Mesenchymal stem cell (in vitro differentiated cells and primary cell): ENCODE data around the gene IGSF21.

ENCODE experiments used
- DNase-seq: peaks from one replicate; pipeline ENCODE4 v3.0.0-alpha.2; 2013
- H2AFZ ChIP-seq: one replicate; pipeline ENCODE4 v1.6.1; 2013; ENCODE audit warnings: low read depth, mild to moderate bottlenecking, control low read depth, inconsistent platforms, low read length, moderate library complexity
- H2AK5ac ChIP-seq: 2 replicates; pipeline ENCODE4 v1.6.1; 2013; ENCODE audit warnings: low read length, moderate library complexity, mild to moderate bottlenecking, inconsistent platforms; ENCODE audit not compliant: severe bottlenecking
- H2BK120ac ChIP-seq: one replicate; pipeline ENCODE4 v1.6.1; 2013; ENCODE audit warnings: low read depth, mild to moderate bottlenecking, inconsistent platforms, low read length, moderate library complexity
- H2BK12ac ChIP-seq, 2 experiments: one replicate each; pipeline ENCODE4 v1.6.1; 2013; ENCODE audit warnings: inconsistent platforms in 2 of 2, low read length in 2 of 2, mild to moderate bottlenecking in 2 of 2, moderate library complexity in 2 of 2, control low read depth in 1 of 2
- H2BK15ac ChIP-seq: one replicate; pipeline ENCODE4 v1.6.1; 2013; ENCODE audit warnings: mild to moderate bottlenecking, low read depth, inconsistent platforms; ENCODE audit not compliant: poor library complexity, severe bottlenecking
- H2BK5ac ChIP-seq: 2 replicates; pipeline ENCODE4 v1.6.1; 2013; ENCODE audit warnings: low read depth, mild to moderate bottlenecking, low read length, control low read depth, inconsistent platforms; ENCODE audit not compliant: poor library complexity, severe bottlenecking
- H3K14ac ChIP-seq, 2 experiments: one replicate each; pipeline ENCODE4 v1.6.1; 2013; ENCODE audit warnings: inconsistent platforms in 2 of 2, low read length in 2 of 2, control low read depth in 1 of 2, mild to moderate bottlenecking in 1 of 2, moderate library complexity in 1 of 2
- H3K18ac ChIP-seq, 2 experiments: one replicate each; pipeline ENCODE4 v1.6.1; 2013; ENCODE audit warnings: inconsistent platforms in 2 of 2, low read length in 2 of 2, control low read depth in 1 of 2, low read depth in 1 of 2, mild to moderate bottlenecking in 1 of 2
- H3K23ac ChIP-seq, 2 experiments: one replicate each; pipeline ENCODE4 v1.6.1; 2013; ENCODE audit warnings: inconsistent platforms in 2 of 2, low read length in 2 of 2, mild to moderate bottlenecking in 2 of 2, moderate library complexity in 2 of 2, control low read depth in 1 of 2
- H3K27ac ChIP-seq: 2 replicates; pipeline ENCODE4 v1.5.1; 2013; ENCODE audit warnings: mild to moderate bottlenecking, moderate library complexity, low read length, control low read depth, inconsistent platforms; ENCODE audit not compliant: poor library complexity, severe bottlenecking
- H3K27me3 ChIP-seq, 2 experiments: 2 replicates each; pipeline versions ENCODE4 v1.6.1 to v1.7.0; 2013; ENCODE audit warnings: low read length in 2 of 2, mild to moderate bottlenecking in 2 of 2, moderate library complexity in 2 of 2, control low read depth in 1 of 2, inconsistent platforms in 1 of 2; ENCODE audit not compliant: control insufficient read depth in 1 of 2, insufficient read depth in 1 of 2
- H3K36me3 ChIP-seq, 2 experiments: 2 replicates each; pipeline versions ENCODE4 v1.6.1 to v1.7.0; 2013; ENCODE audit warnings: low read length in 2 of 2, control low read depth in 1 of 2, inconsistent platforms in 1 of 2, low read depth in 1 of 2, mild to moderate bottlenecking in 1 of 2; ENCODE audit not compliant: insufficient read depth in 2 of 2, control insufficient read depth in 1 of 2
- H3K4ac ChIP-seq, 2 experiments: one replicate each; pipeline ENCODE4 v1.6.1; 2013; ENCODE audit warnings: inconsistent platforms in 2 of 2, low read length in 2 of 2, mild to moderate bottlenecking in 2 of 2, moderate library complexity in 2 of 2, control low read depth in 1 of 2, low read depth in 1 of 2
- H3K4me1 ChIP-seq: 2 replicates; pipeline ENCODE4 v1.6.1; 2013; ENCODE audit warnings: low read depth, low read length, control low read depth; ENCODE audit not compliant: control insufficient read depth, insufficient read depth
- H3K4me2 ChIP-seq: 2 replicates; pipeline ENCODE4 v1.6.1; 2013; ENCODE audit warnings: low read length, mild to moderate bottlenecking, inconsistent platforms; ENCODE audit not compliant: poor library complexity, severe bottlenecking
- H3K4me3 ChIP-seq, 2 experiments: 2 replicates each; pipeline versions ENCODE4 v1.5.1 to v1.7.0; 2013; ENCODE audit warnings: low read length in 2 of 2, mild to moderate bottlenecking in 2 of 2, control low read depth in 1 of 2, low read depth in 1 of 2; ENCODE audit not compliant: insufficient read depth in 1 of 2
- H3K79me1 ChIP-seq: replicated peaks from 2 replicates; pipeline ENCODE4 v1.6.1; 2013; ENCODE audit warnings: mild to moderate bottlenecking, control low read depth, low read length, inconsistent platforms; ENCODE audit not compliant: poor library complexity, severe bottlenecking
- H3K9ac ChIP-seq: 2 replicates; pipeline ENCODE4 v1.7.0; 2013; ENCODE audit warnings: mild to moderate bottlenecking, low read length, moderate library complexity
- H3K9me3 ChIP-seq: 2 replicates; pipeline ENCODE4 v1.7.0; 2013; ENCODE audit warnings: mild to moderate bottlenecking, low read length; ENCODE audit not compliant: control insufficient read depth
- H4K8ac ChIP-seq: one replicate; pipeline ENCODE4 v1.6.1; 2013; ENCODE audit warnings: inconsistent platforms, mild to moderate bottlenecking, low read length, moderate library complexity
- H4K91ac ChIP-seq: one replicate; pipeline ENCODE4 v1.6.1; 2013; ENCODE audit warnings: mild to moderate bottlenecking, low read length, inconsistent platforms
- WGBS: methylation state at CpG from one replicate; pipeline ENCODE4 v1.1.7; 2013; ENCODE audit warnings: mixed read lengths; 5-methylcytosine and 5-hydroxymethylcytosine counted together

IGSF21 gene

DNA sequence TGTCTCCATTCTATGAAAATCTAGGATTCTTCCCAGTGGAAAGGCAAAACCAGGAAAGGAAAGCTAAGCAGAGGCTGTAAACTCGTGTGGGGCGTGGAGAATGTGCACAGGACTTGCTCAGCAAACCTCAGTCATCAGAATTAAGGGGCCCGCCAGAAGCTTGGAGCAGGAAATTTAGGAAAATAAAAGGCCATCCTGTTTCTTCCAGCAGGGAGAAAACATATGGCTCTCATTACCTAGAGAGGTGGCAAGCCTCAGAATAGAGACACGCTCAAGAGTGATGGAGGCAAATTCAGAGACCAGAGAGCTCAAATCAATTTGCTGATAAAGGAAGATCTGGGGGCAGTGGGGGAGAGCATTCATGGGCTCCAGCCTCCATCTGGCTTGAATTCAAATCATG, 221.2 kb downstream of the IGSF21 start:
- no peak overlapping the region for H2AFZ ChIP-seq
- H4K91ac ChIP-seq = no peak overlapping the region
- H2AK5ac ChIP-seq = no peak overlapping the region
- no peak overlapping the region for H3K4me2 ChIP-seq
- no peak overlapping the region for H3K27ac ChIP-seq
- no peak for DNase-seq
- no peak overlapping the region for H4K8ac ChIP-seq
- H3K4ac ChIP-seq = no peak overlapping the region
- H2BK5ac ChIP-seq = no peak overlapping the region
- no peaks in the 10 kb centered on the region for H3K4me1 ChIP-seq
- H3K18ac ChIP-seq = no peak overlapping the region
- H3K23ac ChIP-seq = no peak overlapping the region
- no peak overlapping the region for H2BK120ac ChIP-seq
- 30% methylated on average over 4 of the region's 4 CpGs for WGBS
- no peaks in the 10 kb centered on the region for H3K79me1 ChIP-seq
- peaks cover 0 to 31% of the 10 kb centered on the region in 2 experiments for H3K27me3 ChIP-seq
- H3K9me3 ChIP-seq = no peaks in the 10 kb centered on the region
- H3K14ac ChIP-seq = no peak overlapping the region
- no peak overlapping the region for H3K9ac ChIP-seq
- no peaks in the 10 kb centered on the region for H3K36me3 ChIP-seq
- no peak overlapping the region for H2BK15ac ChIP-seq
- H3K4me3 ChIP-seq = no peak overlapping the region
- H2BK12ac ChIP-seq = no peak overlapping the region

GRCh38 chr1:18329469-18330253, 222.1 kb downstream of the IGSF21 start:
- Histone ChIP-seq H3K14ac (no peak overlapping the region), H3K36me3 (no peaks in the 10 kb centered on the region), H3K4me1 (no peaks in the 10 kb centered on the region)

DNA sequence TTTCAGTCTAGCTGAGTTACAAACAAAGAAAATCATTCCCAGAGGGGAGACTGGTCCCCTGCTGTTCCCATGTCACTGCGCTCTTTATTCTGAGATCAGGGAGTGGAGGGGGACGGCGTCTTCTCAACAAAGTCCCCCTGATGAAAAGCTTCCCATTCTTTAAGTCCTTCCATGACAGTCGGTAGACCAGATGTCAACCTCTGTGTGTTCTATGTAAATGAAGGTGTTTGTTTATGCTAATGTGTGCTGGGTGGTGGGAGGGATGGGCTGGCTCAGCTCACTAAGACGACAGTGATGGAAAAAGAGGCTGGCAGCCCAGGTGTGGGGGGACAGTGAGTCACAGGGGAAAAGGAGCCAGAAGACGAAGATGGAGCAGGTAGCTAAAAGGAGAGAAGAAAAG, 225.0 kb downstream of the IGSF21 start:
- no peak overlapping the region for H2AK5ac ChIP-seq
- 38% methylated on average over 6 of the region's 6 CpGs for WGBS
- no peak overlapping the region for H3K27ac ChIP-seq
- no peak overlapping the region for H4K91ac ChIP-seq
- no peak overlapping the region for H3K18ac ChIP-seq
- no peak overlapping the region for H2BK15ac ChIP-seq
- H3K36me3 ChIP-seq = no peaks in the 10 kb centered on the region
- no peak overlapping the region for H3K4ac ChIP-seq
- H2BK5ac ChIP-seq = no peak overlapping the region
- no peak overlapping the region for H3K4me3 ChIP-seq
- peaks cover 0 to 13% of the 10 kb centered on the region in 2 experiments for H3K27me3 ChIP-seq
- no peak overlapping the region for H2AFZ ChIP-seq
- H3K79me1 ChIP-seq = no peaks in the 10 kb centered on the region
- H3K4me1 ChIP-seq = no peaks in the 10 kb centered on the region
- H3K4me2 ChIP-seq = no peak overlapping the region
- no peaks in the 10 kb centered on the region for H3K9me3 ChIP-seq
- no peak overlapping the region for H2BK12ac ChIP-seq
- no peak overlapping the region for H3K23ac ChIP-seq
- no peak overlapping the region for H3K9ac ChIP-seq
- no peak overlapping the region for H3K14ac ChIP-seq
- no peak for DNase-seq
- no peak overlapping the region for H4K8ac ChIP-seq
- no peak overlapping the region for H2BK120ac ChIP-seq

More at GRCh38 chr1:18329469-18330253, 222.1 kb downstream of the IGSF21 start:
- H2BK5ac ChIP-seq = no peak overlapping the region
- H3K9ac ChIP-seq = no peak overlapping the region
- no peak overlapping the region for H2AFZ ChIP-seq
- H3K18ac ChIP-seq = no peak overlapping the region
- H3K4ac ChIP-seq = no peak overlapping the region
- H3K4me3 ChIP-seq = no peak overlapping the region
- no peak overlapping the region for H2BK120ac ChIP-seq
- H3K27me3 ChIP-seq = peaks cover 0 to 31% of the 10 kb centered on the region in 2 experiments
- DNase-seq = no peak
- H3K9me3 ChIP-seq = no peaks in the 10 kb centered on the region
- no peak overlapping the region for H4K91ac ChIP-seq
- H2AK5ac ChIP-seq = no peak overlapping the region
- no peak overlapping the region for H3K27ac ChIP-seq
- H3K79me1 ChIP-seq = no peaks in the 10 kb centered on the region
- H3K23ac ChIP-seq = no peak overlapping the region
- H3K4me2 ChIP-seq = no peak overlapping the region
- no peak overlapping the region for H2BK12ac ChIP-seq
- no peak overlapping the region for H2BK15ac ChIP-seq
- WGBS = 70% methylated on average over 9 of the region's 9 CpGs
- peak overlapping the region; percentile 19 for H4K8ac ChIP-seq

GRCh38 chr1:18333220-18333619, 225.6 kb downstream of the IGSF21 start:
- Histone ChIP-seq H3K9me3 (no peaks in the 10 kb centered on the region), H3K4me3 (no peak overlapping the region), H3K14ac (no peak overlapping the region), H2BK12ac (no peak overlapping the region), H4K91ac (no peak overlapping the region), H2AK5ac (no peak overlapping the region), H4K8ac (no peak overlapping the region), H3K4me1 (no peaks in the 10 kb centered on the region), H2BK5ac (no peak overlapping the region), H3K27ac (no peak overlapping the region), H2BK120ac (no peak overlapping the region), H2AFZ (no peak overlapping the region), H3K36me3 (no peaks in the 10 kb centered on the region), H3K9ac (no peak overlapping the region), H3K4me2 (no peak overlapping the region), H3K23ac (no peak overlapping the region), H3K4ac (no peak overlapping the region), H3K27me3 (peaks cover 0 to 13% of the 10 kb centered on the region in 2 experiments), H3K79me1 (no peaks in the 10 kb centered on the region), H2BK15ac (no peak overlapping the region), H3K18ac (no peak overlapping the region)
- WGBS = 61% methylated on average over 3 of the region's 3 CpGs
- DNase-seq = no peak
